ENCODE results near the gene PREPL. TPM values are rescaled to one million over a fixed set of nuclear protein-coding genes. Genes with fewer than 3 reads are reported as not detected.

Gene PREPL
- total RNA-seq, 1 experiment from 2014 or later = 43.0 TPM

DNA sequence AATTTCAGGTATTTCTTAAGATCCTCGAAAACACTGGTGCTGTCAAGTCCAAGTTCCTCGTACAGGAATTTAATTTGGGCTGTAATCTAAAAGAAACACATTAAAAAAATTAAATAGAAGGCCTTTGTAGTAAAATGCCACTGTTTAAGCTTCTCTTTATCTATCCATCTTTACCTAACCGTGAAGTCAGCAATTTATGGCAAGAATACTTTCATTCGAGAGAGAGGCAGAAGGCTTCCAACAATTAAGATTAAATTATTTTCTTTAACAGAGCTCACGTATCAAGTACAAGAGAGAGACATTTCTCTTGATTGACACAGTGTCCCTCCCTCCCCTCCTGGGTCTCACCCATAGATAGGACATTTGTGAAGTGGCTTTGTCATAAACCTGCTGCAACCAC, 39.9 kb downstream of the PREPL start:
- Mint-ChIP-seq H3K27ac (ENCODE audit: unreplicated experiment) (no peak overlapping the region), H3K9me3 (ENCODE audit: low read depth, unreplicated experiment) (no peaks in the 10 kb centered on the region), H3K27me3 (ENCODE audit: unreplicated experiment) (no peaks in the 10 kb centered on the region), H3K4me3 (ENCODE audit: low read depth, unreplicated experiment) (no peak overlapping the region), H3K36me3 (ENCODE audit: insufficient read depth, unreplicated experiment) (peaks cover 28% of the 10 kb centered on the region), H3K4me1 (ENCODE audit: low read depth, unreplicated experiment) (peaks cover 15% of the 10 kb centered on the region)
- TF ChIP-seq, protein P1, sequence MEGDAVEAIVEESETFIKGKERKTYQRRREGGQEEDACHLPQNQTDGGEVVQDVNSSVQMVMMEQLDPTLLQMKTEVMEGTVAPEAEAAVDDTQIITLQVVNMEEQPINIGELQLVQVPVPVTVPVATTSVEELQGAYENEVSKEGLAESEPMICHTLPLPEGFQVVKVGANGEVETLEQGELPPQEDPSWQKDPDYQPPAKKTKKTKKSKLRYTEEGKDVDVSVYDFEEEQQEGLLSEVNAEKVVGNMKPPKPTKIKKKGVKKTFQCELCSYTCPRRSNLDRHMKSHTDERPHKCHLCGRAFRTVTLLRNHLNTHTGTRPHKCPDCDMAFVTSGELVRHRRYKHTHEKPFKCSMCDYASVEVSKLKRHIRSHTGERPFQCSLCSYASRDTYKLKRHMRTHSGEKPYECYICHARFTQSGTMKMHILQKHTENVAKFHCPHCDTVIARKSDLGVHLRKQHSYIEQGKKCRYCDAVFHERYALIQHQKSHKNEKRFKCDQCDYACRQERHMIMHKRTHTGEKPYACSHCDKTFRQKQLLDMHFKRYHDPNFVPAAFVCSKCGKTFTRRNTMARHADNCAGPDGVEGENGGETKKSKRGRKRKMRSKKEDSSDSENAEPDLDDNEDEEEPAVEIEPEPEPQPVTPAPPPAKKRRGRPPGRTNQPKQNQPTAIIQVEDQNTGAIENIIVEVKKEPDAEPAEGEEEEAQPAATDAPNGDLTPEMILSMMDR (IDR thresholded peaks at IDR 0.05; ENCODE audit: unreplicated experiment) = no peak
- intact Hi-C loops (cut with micrococcal nuclease; ENCODE audit: unreplicated experiment) = no loop called here
- no TSS peak for BruUV-seq (replicated peaks)
- DNase-seq = no peak
- CTCF ChIA-PET = no interaction called here

DNA sequence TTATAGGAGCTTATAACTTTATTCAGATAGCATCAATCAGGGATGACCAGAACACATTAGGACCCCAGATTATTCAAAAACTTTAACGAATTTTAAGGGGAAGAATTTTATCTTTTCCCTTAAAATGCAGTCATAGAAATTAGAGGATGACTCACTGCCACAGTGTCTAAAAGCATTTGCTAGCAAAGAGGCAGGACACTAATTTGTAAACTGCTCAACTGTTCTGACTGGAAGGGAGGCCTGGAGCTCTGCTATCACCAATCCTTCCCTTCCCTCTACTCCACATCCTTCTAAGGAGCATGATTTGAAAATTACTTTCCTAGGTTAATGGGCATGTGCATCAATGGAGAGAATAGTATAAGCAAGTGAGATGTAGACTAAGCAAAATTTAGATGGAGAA, 40.5 kb downstream of the PREPL start:
- H3K27me3 Mint-ChIP-seq (ENCODE audit: unreplicated experiment) = no peaks in the 10 kb centered on the region
- TF ChIP-seq, protein P1 (IDR thresholded peaks at IDR 0.05; ENCODE audit: unreplicated experiment) = no peak
- CTCF ChIA-PET = no interaction called here
- H3K9me3 Mint-ChIP-seq (ENCODE audit: low read depth, unreplicated experiment) = no peaks in the 10 kb centered on the region
- peaks cover 30% of the 10 kb centered on the region for H3K36me3 Mint-ChIP-seq (ENCODE audit: insufficient read depth, unreplicated experiment)
- no peak overlapping the region for H3K27ac Mint-ChIP-seq (ENCODE audit: unreplicated experiment)
- intact Hi-C loops (cut with micrococcal nuclease; ENCODE audit: unreplicated experiment) = no loop called here
- no peak overlapping the region for H3K4me3 Mint-ChIP-seq (ENCODE audit: low read depth, unreplicated experiment)
- DNase-seq = no peak
- H3K4me1 Mint-ChIP-seq (ENCODE audit: low read depth, unreplicated experiment) = peaks cover 13% of the 10 kb centered on the region
- BruUV-seq (replicated peaks) = no TSS peak

DNA sequence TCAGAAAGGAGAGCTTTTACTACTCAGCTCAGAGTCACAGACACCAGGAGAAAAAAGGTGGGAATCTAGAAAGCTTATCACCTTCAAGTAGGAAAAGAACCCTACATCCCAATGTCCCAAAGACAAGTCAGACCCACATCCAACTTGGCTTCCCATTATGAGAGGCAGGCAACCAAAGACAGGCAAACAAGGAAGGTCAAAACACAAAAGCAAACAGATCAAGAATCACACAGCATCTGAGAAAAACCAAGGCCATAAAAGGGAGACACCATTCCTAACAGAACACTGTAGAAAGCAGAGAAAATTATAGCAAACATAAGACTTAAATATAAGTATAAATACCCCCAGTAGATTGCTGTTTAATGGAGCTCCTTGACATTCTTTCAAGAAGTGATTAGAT, 45.3 kb downstream of the PREPL start:
- Mint-ChIP-seq H3K4me1 (ENCODE audit: low read depth, unreplicated experiment) (no peaks in the 10 kb centered on the region), H3K27me3 (ENCODE audit: unreplicated experiment) (no peaks in the 10 kb centered on the region), H3K27ac (ENCODE audit: unreplicated experiment) (no peak overlapping the region), H3K9me3 (ENCODE audit: low read depth, unreplicated experiment) (no peaks in the 10 kb centered on the region), H3K4me3 (ENCODE audit: low read depth, unreplicated experiment) (no peak overlapping the region), H3K36me3 (ENCODE audit: insufficient read depth, unreplicated experiment) (peaks cover 22% of the 10 kb centered on the region)
- intact Hi-C loops (cut with micrococcal nuclease; ENCODE audit: unreplicated experiment) = no loop called here
- TF ChIP-seq, protein P1 (IDR thresholded peaks at IDR 0.05; ENCODE audit: unreplicated experiment) = no peak
- CTCF ChIA-PET = no interaction called here
- no peak for DNase-seq
- no TSS peak for BruUV-seq (replicated peaks)

GRCh38 chr2:44314362-44314761, 46.9 kb downstream of the PREPL start:
- no TSS peak for BruUV-seq (replicated peaks)
- H3K4me1 Mint-ChIP-seq (ENCODE audit: low read depth, unreplicated experiment) = no peaks in the 10 kb centered on the region
- CTCF ChIA-PET = interaction anchor here (0.7 kb wide), 1 partner anchor 251 kb away, joined by 9 read pairs; no protein-coding TSS in a partner anchor
- intact Hi-C loops (cut with micrococcal nuclease; ENCODE audit: unreplicated experiment) = no loop called here
- H3K27me3 Mint-ChIP-seq (ENCODE audit: unreplicated experiment) = no peaks in the 10 kb centered on the region
- no peak overlapping the region for H3K27ac Mint-ChIP-seq (ENCODE audit: unreplicated experiment)
- peaks cover 32% of the 10 kb centered on the region for H3K36me3 Mint-ChIP-seq (ENCODE audit: insufficient read depth, unreplicated experiment)
- no peak for DNase-seq
- TF ChIP-seq, protein P1 (IDR thresholded peaks at IDR 0.05; ENCODE audit: unreplicated experiment) = no peak
- peaks cover under 1% of the 10 kb centered on the region for H3K9me3 Mint-ChIP-seq (ENCODE audit: low read depth, unreplicated experiment)
- no peak overlapping the region for H3K4me3 Mint-ChIP-seq (ENCODE audit: low read depth, unreplicated experiment)

Data from Calu3 (cell line).